Hematopoietic multipotent progenitor cell treated with erythropoietin and hydrocortisone succinate and interleukin-3 and kit ligand, for 15 days (in vitro differentiated cells): ENCODE measurements around the gene ARHGEF28.

Experiments used
- DNase-seq: peaks from one replicate; pipeline ENCODE4 v3.0.0-alpha.2; 2015; ENCODE audit warnings: low spot score

The ARHGEF28 gene

DNA sequence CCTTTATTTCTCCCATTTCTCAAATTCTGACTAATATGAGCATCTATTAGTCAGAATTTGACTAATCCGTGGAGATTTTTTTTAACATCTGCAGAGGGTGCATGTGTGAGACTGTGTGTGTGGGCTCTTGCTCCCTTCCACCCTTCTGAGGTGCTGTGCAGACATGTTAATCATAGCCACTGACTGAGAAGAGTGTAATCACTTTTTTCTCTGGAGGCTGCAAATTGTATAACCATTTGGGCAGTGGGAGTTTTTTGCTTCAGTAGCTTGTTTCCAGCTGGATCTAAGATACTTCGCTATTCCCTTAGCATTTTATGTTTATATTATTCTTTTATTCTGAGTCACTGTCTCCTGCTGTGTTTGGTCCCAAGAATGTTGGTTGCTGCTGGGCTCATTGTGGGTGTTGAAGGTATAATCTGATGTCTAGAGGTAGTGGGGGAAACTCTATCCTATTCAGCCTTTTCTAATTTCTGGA, 66.2 kb downstream of the ARHGEF28 start:
- no peak for DNase-seq

DNA sequence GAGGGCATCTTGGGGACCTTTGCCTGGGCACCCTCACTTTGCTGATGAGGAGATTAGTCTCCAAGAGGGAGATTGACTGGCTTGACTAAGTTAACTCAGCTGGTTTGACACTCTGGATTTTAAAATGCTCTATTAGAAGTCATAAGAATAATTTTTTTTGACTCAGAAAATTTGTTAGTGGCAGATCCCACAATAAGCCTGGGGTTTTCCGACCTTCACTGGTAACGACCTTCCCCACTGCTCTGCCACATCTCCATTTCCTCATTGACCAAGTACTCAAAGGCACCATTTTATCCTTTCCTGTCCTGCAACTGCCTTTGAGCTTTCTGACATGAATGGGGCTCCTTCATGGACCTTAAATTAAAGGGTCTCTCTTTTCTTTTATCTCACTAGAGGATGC, 67.0 kb downstream of the ARHGEF28 start:
- DNase-seq: no peak

DNA sequence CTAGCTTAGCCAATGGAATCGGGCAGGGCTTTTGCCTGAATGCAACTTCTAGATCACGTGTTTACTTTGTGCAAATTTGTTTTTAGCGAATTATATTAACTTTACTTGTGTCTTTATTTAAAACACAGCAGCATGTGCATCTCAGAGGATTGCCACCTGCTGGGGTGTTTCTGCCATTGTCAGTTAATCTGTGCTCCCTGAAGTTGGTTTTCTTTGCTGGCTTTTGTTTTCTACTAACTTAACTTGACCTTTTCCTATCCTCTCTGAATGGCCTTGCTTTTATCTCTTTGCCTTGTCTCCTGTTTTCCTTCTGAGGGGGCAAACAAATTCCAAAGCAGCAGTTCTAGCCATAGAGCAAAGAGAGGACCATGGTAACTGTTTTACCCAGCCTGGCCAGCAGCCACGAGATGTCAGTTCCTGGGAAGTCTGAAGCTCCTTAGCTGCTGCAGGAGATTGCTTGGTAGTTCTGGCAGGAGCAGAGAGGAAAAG, 67.6 kb downstream of the ARHGEF28 start:
- no peak for DNase-seq

DNA sequence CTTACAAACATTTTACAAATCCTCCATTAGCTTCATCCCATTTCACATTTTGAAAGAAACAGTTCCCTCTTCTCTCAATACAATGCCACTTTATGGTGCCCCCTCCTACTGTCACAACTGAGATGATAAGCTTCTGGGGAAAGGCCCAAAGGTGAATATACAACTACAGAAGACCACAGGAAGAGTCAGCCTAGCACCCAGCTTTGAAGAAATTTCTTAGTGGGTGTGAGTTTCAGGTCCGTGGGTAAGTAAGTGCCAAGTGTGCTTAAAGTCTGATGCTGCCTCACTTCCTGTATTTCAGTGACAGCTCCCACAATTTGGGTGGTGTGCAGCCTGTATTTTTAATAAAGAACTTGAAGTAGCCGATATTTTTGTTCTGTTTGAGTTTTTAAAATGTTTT, 68.1 kb downstream of the ARHGEF28 start:
- no peak for DNase-seq

DNA sequence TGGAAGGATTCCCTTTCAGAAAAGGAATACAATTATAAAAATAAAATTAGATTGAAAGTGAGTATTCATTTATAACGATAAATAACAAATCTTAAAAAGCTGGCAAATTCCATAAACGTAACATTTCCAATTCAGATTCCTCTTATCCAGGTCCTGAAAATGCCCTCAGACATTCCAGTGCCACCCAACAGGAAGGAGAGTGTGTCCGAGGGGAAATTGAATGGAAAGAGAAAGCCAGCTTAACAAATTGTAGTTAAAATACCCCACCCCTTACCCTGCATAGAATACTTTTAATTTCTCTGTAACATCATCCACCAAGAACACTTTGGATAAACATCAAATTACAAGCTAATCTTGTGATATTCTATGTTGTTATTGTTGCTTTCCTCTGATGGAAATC, 72.0 kb downstream of the ARHGEF28 start:
- no peak for DNase-seq

DNA sequence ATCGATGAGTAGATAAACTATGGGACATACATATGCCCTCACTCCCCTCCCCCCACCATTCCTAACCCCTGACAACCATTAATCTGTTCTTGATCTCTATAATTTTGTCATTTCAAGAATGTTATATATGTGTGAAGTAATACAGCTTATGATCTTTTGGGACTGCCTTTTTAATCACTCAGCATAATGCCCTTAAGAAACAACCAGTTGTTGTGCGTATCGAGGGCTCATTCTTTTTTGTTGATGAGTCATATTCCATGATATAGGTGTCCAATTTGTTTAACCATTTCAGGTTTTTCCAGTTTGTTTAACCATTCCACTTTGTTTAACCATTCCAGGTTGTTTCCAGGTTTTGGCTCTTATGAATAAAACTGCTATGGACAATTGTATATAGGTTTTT, 75.6 kb downstream of the ARHGEF28 start:
- no peak for DNase-seq

DNA sequence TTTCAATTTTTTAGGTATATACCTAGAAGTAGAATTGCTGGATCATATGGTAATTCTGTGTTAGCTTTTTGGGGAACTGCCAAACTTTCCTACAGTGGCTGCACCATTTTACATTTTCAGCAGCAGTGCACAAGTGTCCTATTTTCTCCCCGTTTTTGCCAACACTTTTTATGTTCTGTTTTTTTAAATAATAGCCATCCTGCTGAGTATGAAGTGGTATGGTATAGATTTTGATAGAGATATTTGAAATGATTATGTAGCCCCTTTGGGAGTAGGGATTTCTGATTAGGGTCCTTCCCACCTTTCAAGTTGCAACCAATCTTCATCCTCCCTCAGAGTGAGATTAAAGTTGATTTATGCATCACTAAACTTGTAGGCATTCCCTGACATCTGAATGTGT, 76.5 kb downstream of the ARHGEF28 start:
- DNase-seq: no peak

DNA sequence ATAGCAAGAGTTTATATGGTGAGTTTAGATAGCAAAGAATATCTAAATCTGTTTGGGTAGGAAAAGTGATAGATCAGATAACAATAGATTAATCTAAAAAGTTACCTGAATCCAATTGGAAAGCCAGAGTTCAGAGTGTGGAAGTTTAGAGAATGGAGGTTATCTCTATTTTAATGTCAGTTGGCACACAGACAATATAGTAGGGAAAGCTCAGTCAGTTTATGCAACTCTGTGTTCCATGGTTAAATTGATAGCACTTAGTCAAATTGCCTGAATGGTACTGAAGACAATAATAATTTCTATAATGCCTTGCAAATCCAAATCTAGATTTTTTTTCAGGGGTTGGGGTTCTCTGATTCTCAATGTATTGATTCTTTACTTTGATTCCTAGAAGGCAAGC, 77.0 kb downstream of the ARHGEF28 start:
- DNase-seq: no peak

DNA sequence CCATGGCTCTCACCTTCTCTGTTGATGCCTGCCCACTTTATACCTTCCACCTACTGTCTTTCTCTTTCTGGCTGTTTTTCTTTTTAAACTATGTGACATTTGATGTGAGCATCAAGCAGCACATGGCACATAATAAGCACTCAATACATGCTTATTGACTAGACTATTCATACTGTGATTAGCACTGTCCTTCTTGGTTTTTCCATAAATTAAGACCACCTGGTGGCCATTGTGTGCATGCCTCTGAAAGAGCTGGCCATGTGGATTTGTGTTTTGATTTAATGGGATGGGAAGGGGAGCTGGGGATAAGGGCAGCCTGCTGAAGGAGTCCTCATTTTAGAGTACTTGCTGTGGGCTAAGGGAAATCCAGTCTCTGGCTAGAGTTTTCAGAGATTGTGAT, 79.4 kb downstream of the ARHGEF28 start:
- DNase-seq: no peak

DNA sequence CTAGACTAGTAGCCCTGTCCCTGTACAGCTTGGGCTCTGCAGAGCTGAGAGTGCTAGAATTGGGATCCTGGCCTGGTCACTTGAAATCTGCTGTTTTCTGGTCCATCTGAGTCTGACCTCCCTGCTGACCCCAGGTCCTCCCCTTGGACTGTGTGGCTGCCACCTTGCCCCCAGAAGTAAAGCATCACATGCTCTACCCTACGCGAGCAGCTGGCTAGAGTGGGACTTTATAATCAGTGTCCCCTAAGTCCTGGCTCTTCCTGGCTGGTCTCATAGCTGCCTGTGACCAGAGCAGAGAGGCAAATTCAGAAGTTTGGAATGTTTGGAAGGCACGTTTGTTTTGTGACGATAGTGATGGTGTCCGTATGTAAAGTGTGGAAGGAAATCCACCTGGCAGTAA, 81.0 kb downstream of the ARHGEF28 start:
- DNase-seq: no peak

DNA sequence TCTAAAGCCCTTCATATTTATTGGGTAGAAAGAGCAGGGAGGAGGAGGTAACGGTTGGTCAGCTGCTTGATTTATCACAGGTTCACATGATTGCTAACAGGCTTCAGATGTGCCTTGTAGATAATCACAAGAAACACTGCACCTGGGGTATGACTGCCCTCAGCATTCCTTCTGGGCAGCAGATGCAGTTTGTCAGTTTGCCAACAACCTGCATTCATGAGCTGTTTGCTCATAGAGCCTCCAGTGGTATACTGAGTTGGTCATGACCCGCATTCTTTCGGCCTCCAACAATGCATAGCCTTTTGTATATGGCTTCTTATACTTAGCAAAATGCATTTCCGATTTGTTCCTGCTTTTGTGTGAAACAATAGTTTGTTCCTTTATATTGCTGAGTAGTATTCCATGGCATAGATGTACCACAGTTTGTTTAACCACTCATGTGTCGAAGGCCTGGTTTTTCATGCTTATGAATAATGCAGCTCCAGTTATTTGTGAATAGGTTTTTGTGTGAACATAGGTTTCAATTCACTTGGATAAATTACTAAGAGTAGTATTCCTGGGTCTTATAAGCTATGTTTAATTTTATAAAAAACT, 83.6 kb downstream of the ARHGEF28 start:
- no peak for DNase-seq

DNA sequence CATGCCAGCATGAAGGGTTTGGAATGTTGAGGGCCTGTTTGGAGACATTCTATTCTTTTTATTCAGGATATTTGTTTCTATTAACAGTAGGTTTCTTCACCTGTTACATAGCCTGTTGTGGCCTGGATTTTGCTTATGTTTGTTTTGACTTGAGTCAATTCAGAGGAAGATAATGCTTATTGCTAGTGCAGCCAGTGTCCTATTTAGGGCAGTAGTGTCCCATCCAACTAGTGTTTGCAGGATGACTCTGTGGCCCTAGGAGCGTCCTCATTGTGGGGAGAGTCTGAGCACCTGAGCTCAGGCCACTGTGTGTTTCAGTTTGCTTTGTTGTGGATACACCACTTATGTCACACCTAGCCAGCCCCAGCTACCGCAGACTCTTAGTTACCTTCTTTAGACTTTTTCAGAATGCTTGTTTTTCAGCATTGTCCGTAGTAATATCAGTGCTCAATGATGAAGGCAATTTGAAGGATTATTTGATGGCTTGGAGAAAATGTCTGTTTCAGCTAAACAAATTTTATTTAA, 90.3 kb downstream of the ARHGEF28 start:
- no peak for DNase-seq

DNA sequence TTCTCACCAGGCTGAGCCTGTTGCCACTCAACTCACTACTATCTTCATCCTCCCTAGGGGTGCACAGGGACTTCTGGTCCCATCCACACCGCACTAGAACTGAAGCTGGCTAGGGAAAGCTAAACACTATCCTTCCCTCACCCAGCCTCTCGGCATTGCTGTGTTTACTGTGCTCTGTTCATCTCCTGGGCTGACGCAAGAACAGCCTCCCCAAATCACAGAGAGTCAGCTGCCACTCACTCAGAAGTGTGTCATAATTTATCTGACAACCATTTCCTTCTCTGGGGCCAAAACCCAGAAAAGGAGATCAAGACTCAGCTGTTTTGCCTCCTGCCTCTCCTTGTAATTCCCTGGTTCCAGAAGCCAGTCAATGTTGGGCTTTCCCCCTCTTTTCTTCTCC, 92.8 kb downstream of the ARHGEF28 start:
- no peak for DNase-seq

DNA sequence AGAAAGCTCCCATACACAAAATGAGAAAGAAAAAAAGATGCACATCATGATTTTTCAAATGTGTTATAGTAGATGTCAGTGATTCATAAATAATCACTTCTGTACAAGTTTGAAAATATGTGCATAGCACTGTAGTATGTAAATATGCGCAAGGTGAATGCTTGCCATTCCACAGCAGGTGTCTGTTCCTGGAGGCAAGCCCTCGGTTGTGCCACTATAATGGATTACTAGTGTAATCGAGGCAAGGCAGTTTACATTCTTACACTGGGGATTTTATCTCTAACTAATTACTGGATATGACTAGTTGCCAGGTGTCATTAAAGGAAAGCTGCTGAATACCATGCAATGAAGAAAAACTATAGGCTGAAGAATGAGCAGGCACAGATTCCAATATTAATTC, 93.6 kb downstream of the ARHGEF28 start:
- DNase-seq: no peak

DNA sequence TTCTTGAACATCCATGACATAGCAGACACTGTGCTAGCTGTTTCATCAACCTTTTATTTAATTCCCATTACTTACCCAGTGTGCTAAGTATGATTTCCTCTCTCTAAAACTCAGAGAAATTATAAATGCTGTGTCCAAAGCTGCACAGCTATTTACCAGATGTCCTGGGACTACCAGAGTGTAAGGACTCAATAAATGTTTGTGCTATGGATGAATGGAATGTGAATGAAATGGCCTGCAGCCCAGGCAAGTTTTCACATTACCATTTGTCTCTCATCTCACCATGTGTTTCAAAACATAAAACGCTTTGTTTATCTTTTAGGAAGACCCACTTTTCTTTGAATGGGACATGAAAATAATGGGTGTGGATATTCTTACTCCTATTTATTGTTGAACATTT, 96.2 kb downstream of the ARHGEF28 start:
- no peak for DNase-seq

DNA sequence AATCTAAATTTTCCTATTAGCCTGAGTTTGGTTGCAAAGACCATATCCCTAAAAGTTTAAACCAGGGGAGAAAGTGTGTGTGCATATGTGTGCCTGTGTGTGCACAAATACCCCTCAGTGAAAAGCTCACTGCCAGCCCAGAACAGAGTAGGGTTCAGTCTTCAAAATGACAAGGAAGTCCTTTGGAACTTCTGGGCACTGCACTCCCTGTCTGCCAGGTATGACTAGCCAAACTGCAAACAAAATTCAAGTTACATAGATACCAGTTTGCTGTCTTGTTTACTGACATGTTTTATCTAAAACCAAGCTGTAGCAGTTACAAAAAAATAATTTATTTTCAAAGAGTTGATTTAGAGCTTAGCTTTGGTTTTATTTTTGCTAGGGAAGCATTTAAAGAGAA, 100.1 kb downstream of the ARHGEF28 start:
- DNase-seq: no peak

DNA sequence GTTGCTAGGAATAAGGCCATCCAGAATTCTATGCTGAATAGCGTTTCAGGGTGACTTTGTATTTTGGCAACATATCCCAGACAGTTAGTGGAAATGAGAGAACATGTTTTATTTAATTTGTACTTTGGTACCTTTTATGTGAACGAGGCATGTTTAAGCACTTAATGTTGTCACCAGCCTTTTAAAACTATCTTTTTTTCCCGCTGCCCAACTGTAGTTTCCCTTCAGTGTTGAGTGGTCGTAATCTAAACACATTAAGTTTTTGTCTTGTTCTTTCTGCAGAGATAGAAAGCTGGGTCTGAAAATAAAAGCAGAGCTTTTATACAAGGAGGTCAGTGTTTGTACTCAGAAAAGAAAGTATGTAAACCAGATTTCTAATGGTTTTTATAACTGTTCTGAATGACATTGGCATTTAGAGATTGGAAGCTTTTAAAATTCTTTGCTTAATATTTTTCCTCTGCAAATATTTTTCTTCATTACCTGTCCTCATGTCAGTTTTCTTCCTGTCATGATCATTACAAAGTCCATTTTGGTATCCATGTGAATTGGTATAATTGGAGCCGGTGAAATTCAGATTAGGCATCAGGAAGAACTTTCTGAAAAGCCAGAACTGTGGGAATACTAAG, 100.7 kb downstream of the ARHGEF28 start:
- DNase-seq: no peak

DNA sequence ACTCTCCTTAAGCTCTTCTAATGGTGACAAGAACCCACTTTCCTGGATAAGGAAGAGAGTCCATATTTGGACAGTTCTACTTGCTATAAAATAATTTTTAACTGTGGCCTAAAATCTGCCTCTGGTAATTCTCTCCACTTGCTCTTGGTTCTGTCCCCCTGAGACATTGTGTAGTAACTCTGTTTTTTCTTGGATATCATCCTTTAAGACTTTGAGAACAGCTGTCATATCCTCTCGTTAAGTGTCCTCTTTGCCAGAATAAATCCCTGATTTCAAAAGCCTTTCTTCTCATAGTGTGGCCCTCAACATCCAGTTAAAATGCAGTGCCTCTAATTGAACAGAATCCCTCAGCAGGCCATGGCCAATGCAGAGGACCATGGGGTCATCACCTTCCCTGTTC, 101.5 kb downstream of the ARHGEF28 start:
- no peak for DNase-seq

DNA sequence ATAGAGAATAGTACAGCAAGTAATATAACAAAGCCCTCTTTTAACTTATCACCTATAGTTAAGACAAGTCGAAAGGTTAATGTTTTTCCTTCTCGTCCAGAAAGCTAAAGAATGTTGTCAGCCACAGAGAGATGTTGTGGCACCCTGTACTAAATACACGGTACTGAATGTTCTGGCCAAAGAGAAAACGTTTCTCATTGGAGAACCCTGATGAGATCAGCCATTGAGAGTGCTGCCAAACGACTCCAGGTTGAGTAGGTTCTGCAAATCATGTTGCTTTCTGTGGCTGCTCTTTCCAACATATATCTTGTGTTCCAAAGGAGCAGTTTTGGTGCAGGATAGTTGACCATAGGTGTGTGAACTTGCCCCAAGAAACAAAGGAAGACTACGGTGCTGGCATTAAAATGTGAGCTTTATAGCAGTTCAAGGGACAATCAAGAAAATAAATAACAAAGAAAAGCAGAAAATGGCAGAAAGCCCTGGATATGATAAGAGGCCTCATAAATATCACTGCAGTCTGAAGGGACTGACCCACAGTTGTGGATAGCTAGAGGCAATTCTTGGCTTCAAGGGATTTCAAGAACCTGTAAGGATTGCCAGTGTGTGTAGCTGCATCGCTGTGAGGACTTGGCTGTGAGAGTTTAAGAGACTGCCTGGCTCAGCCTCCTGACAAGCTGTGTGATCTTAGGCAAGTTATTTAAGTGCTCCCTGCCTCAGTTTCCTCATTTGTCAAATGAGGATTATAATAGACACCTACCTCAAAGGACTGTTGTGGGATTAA, 102.7 kb downstream of the ARHGEF28 start:
- no peak for DNase-seq

DNA sequence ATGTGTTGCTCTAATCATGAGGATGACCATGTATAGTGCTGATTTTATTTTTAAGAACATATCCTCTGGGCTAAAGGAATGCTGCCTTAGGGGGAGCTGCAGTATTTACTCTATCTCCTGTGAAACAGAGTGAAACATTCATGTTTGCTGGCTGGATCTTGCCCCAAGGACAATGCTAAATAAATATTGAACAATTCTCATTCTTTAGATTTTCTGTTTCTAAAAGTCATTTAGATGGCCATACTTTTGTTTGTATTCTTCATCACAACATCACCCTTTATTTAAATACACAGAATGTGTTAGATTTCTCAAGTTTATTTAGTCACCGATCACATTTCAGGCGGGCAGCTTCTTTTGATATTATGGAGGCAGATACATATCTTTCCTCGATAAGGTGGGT, 103.3 kb downstream of the ARHGEF28 start:
- no peak for DNase-seq

DNA sequence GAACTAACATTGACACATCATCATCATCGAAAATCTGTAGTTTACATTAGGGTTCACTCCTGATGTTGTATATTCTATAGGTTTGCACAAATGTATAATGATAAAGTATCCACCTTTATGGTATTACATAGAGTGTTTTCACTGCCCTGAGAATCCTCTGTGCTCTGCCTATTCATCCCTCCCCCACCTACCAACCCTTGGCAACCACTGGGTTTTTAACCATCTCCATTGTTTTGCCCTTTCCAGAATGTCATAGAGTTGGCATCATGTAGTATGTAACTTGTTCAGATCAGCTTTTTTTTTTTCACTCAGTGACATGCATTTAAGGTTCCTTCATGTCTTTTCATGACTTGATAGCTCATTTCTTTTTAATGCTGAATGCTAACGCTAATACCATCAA, 106.0 kb downstream of the ARHGEF28 start:
- no peak for DNase-seq

DNA sequence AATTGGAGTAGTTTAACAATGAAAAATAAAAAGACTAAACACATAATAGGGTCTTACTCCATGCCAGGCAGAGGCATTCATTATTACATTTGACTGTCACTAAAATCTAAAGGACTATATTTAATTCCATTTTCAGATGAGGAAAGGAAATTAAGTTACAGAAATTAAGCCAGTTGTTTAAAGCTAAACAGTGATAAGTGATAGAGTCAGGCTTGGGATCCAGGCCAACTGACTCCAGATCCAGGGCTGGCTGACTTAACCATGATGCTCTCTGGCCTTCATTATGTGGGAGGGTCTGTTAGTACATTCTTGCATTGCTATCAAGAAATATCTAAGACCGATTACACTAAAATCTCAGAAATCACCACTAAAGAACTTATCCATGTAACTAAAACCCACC, 107.2 kb downstream of the ARHGEF28 start:
- no peak for DNase-seq
